ENCODE results near the gene LIN54. TPM values are rescaled to one million over a fixed set of nuclear protein-coding genes. Genes with fewer than 3 reads are reported as not detected.

The LIN54 gene
- total RNA-seq, 2 donors from 2014 or later, result 9.7 to 13.9 TPM

- H3K4me1 ChIP-seq (replicated peaks), result no peaks in the 10 kb centered on the region
- TF ChIP-seq POLR2AphosphoS5 (IDR thresholded peaks at IDR 0.05), result no peak
- no peaks in the 10 kb centered on the region for H3K9me3 ChIP-seq
- H3K4me3 ChIP-seq, result no peak overlapping the region
- no peak overlapping the region for H3K27ac ChIP-seq
- intact Hi-C loops (cut with DNase I), result no loop called here
- DNase-seq (ENCODE audit: low spot score), result no peak
- WGBS, result 91% methylated on average over 4 of the region's 4 CpGs
- H3K36me3 ChIP-seq, result no peaks in the 10 kb centered on the region
- no peaks in the 10 kb centered on the region for H3K27me3 ChIP-seq (replicated peaks; ENCODE audit: insufficient read depth)
These were observed 41.7 kb downstream of the LIN54 start for GRCh38 chr4:82968972-82969371.

- TF ChIP-seq CTCF (IDR thresholded peaks at IDR 0.05) (no peak), POLR2AphosphoS5 (IDR thresholded peaks at IDR 0.05) (no peak), POLR2A (IDR thresholded peaks at IDR 0.05) (no peak)
- Histone ChIP-seq H3K9me3 (no peaks in the 10 kb centered on the region), H3K36me3 (no peaks in the 10 kb centered on the region), H3K4me3 (no peak overlapping the region), H3K27ac (no peak overlapping the region), H3K27me3 (replicated peaks; ENCODE audit: insufficient read depth) (no peaks in the 10 kb centered on the region), H3K4me1 (replicated peaks) (no peaks in the 10 kb centered on the region)
- intact Hi-C loops (cut with DNase I), result no loop called here
- DNase-seq (ENCODE audit: low spot score), result no peak
- WGBS, result 100% methylated on average over 2 of the region's 2 CpGs
These were observed 44.9 kb downstream of the LIN54 start for GRCh38 chr4:82965763-82966162.

- WGBS, result 70% methylated on average over 1 of the region's 1 CpG
- Histone ChIP-seq H3K27ac (no peak overlapping the region), H3K4me1 (replicated peaks) (no peaks in the 10 kb centered on the region), H3K9me3 (no peaks in the 10 kb centered on the region), H3K27me3 (replicated peaks; ENCODE audit: insufficient read depth) (no peaks in the 10 kb centered on the region), H3K4me3 (no peak overlapping the region), H3K36me3 (no peaks in the 10 kb centered on the region)
- TF ChIP-seq POLR2AphosphoS5 (IDR thresholded peaks at IDR 0.05), result no peak
- no peak for TF ChIP-seq CTCF (IDR thresholded peaks at IDR 0.05)
- TF ChIP-seq POLR2A (IDR thresholded peaks at IDR 0.05), result no peak
- no peak for DNase-seq (ENCODE audit: low spot score)
- intact Hi-C loops (cut with DNase I), result no loop called here
These were observed 53.6 kb downstream of the LIN54 start for GRCh38 chr4:82957045-82957444.

- Histone ChIP-seq H3K27ac (no peak overlapping the region), H3K9me3 (no peaks in the 10 kb centered on the region), H3K27me3 (replicated peaks; ENCODE audit: insufficient read depth) (no peaks in the 10 kb centered on the region), H3K36me3 (no peaks in the 10 kb centered on the region), H3K4me1 (replicated peaks) (no peaks in the 10 kb centered on the region), H3K4me3 (no peak overlapping the region)
- no peak for DNase-seq (ENCODE audit: low spot score)
- WGBS, result 98% methylated on average over 4 of the region's 4 CpGs
- intact Hi-C loops (cut with DNase I), result no loop called here
- TF ChIP-seq POLR2AphosphoS5 (IDR thresholded peaks at IDR 0.05), result no peak
- TF ChIP-seq CTCF (IDR thresholded peaks at IDR 0.05), result no peak
- no peak for TF ChIP-seq POLR2A (IDR thresholded peaks at IDR 0.05)
These were observed 56.4 kb downstream of the LIN54 start for GRCh38 chr4:82954212-82954611.

- Histone ChIP-seq H3K27me3 (replicated peaks; ENCODE audit: insufficient read depth) (no peaks in the 10 kb centered on the region), H3K4me1 (replicated peaks) (no peaks in the 10 kb centered on the region), H3K4me3 (no peak overlapping the region), H3K9me3 (no peaks in the 10 kb centered on the region), H3K27ac (no peak overlapping the region), H3K36me3 (no peaks in the 10 kb centered on the region)
- intact Hi-C loops (cut with DNase I), result no loop called here
- no peak for DNase-seq (ENCODE audit: low spot score)
- TF ChIP-seq CTCF (IDR thresholded peaks at IDR 0.05), result no peak
- no peak for TF ChIP-seq POLR2A (IDR thresholded peaks at IDR 0.05)
- TF ChIP-seq POLR2AphosphoS5 (IDR thresholded peaks at IDR 0.05), result no peak
- 94% methylated on average over 2 of the region's 2 CpGs for WGBS
These were observed 59.4 kb downstream of the LIN54 start for GRCh38 chr4:82951196-82951595.
